Adrenal gland (tissue), 12 donors: ENCODE results near the gene MINK1. TPM values are rescaled to one million over a fixed set of nuclear protein-coding genes. Genes with fewer than 3 reads are reported as not detected.

ENCODE experiments used
- DNase-seq, 7 donors: peaks; one replicate each; pipeline ENCODE4 v3.0.0-alpha.2; 2019 to 2020
- H3K27ac ChIP-seq, 5 donors: fragments of 200-600 bp; sonication (generic) in 4 of 5; 1 replicate in 3 of 5; 2 replicates in 2 of 5; pipeline versions ENCODE4 v1.5.1 to v1.8.0; 2016 to 2020; ENCODE audit warnings: mild to moderate bottlenecking in 1 of 5
- H3K27me3 ChIP-seq: fragments of 200-600 bp; 2 replicates; pipeline ENCODE4 v1.8.0; 2021
- H3K36me3 ChIP-seq, 2 donors: fragments of 200-600 bp; replicated peaks in 1 of 2; 1 replicate in 1 of 2; 2 replicates in 1 of 2; pipeline versions ENCODE4 v1.5.1 to v1.8.0; 2018 to 2022
- H3K4me1 ChIP-seq, 2 donors: fragments of 200-600 bp; replicated peaks in 1 of 2; 1 replicate in 1 of 2; 2 replicates in 1 of 2; pipeline versions ENCODE4 v1.5.1 to v1.8.0; 2018 to 2021
- H3K4me3 ChIP-seq, 4 donors: fragments of 200-600 bp; sonication (generic) in 3 of 4; one replicate each; pipeline ENCODE4 v1.5.1; 2016 to 2018
- H3K9me3 ChIP-seq, 3 donors: fragments of 200-600 bp; sonication (generic) in 1 of 3; replicated peaks in 1 of 3; 1 replicate in 2 of 3; 2 replicates in 1 of 3; pipeline versions ENCODE4 v1.5.1 to v1.8.0; 2016 to 2021
- POLR2A ChIP-seq, 2 donors: fragments of 450-650 bp; IDR thresholded peaks; one replicate each; pipeline ENCODE4 v1.6.1; 2017; ENCODE audit warnings: antibody characterized with exemption in 2 of 2, mild to moderate bottlenecking in 2 of 2, moderate library complexity in 1 of 2
- WGBS, 4 donors: extraction: QIAGEN DNeasy Blood & Tissue Kit in 2 of 4; methylation state at CpG; one replicate each; pipeline versions ENCODE4 v1.1.5 to v1.1.7; 2013 to 2017; 5-methylcytosine and 5-hydroxymethylcytosine counted together
- intact Hi-C, 2 donors: fragments of 100-400 bp; cut with DNase I; formaldehyde crosslinking; loops; one replicate each; pipeline versions ENCODE4 v1.14.1 to v1.15.0; 2022 to 2023
- polyA plus RNA-seq, 3 donors: library from polyadenylated mRNA; stranded (reverse); fragments of 200-250 nt in 2 of 3; fragments of 350-450 nt in 1 of 3; fragmentation: Illumina TruSeq in 1 of 3; extraction: RNeasy Lipid Tissue Mini Kit (QIAGEN cat#74804) in 1 of 3; gene quantifications; one replicate each; pipeline ENCODE4 v1.2.3, GENCODE V29; 2013 to 2014
- total RNA-seq, 9 donors: library from RNA; depleted of rRNA in 4 of 9; stranded (reverse); fragments of >200 nt in 4 of 9; fragments of 120-200 nt in 1 of 9; fragmentation: NEBNext Ultra II Directional in 1 of 9; extraction: Animal tissue kit (Norgen Biotek cat#: 25700) in 1 of 9; gene quantifications; one replicate each; pipeline versions ENCODE4 v1.1.0 to v1.2.4, GENCODE V29; 2013 to 2023
- TF ChIP-seq, protein P1 (sequence below), 6 experiments: fragments of 450-650 bp in 4 of 6; fragments of 200-600 bp in 2 of 6; sonication (generic) in 1 of 6; IDR thresholded peaks; 1 replicate in 5 of 6; 2 replicates in 1 of 6; pipeline versions ENCODE4 v1.5.1 to v1.8.0; 2016 to 2021; ENCODE audit warnings: antibody characterized with exemption in 6 of 6, mild to moderate bottlenecking in 2 of 6, moderate library complexity in 1 of 6
- donor health status: healthy with polysubstance abuse.
- donor health status: Bipolar disorder and iron deficiency.
- donor health status: DM: yes; HTN: yes; CAD: no.
- donor health status: DM: no; HTN: no; CAD: no.
- donor health status: DM: no; HTN: no; CAD: no.
- donor health status: DM: yes; HTN: yes; CAD: no.

The MINK1 gene
- total and polyA plus RNA-seq, 12 donors, result 21.5 to 135 (median 50.4) TPM

DNA sequence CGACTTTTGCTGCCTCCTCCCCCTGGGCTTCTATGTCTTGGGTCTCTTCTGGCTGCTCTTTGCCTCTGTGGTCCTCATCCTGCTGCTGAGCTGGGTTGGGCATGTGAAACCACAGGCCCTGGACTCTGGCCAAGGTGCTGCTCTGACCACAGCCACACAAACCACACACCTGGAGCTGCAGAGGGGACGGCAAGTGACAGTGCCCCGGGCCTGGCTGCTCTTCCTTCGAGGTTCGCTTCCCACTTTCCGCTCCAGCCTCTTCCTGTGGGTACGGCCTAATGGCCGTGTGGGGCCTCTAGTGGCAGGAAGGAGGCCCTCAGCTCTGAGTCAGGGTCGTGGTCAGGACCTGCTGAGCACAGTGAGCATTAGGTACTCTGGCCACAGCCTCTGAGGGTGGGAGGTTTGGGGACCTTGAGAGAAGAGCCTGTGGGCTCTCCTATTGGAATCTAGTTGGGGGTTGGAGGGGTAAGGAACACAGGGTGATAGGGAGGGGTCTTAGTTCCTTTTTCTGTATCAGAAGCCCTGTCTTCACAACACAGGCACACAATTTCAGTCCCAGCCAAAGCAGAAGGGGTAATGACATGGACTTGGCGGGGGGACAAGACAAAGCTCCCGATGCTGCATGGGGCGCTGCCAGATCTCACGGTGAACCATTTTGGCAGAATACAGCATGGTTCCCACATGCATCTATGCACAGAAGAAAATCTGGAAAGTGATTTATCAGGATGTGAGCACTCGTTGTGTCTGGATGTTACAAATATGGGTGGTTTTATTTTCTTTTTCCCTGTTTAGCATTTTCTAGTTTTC is 101.2 kb downstream of the MINK1 start:
- Histone ChIP-seq H3K9me3 (no peaks in the 10 kb centered on the region), H3K36me3 (peaks cover 0 to 12% of the 10 kb centered on the region in 2 donors), H3K4me1 (peaks cover 8 to 21% of the 10 kb centered on the region in 2 donors), H3K27me3 (no peaks in the 10 kb centered on the region), H3K27ac (no peak overlapping the region), H3K4me3 (no peak overlapping the region)
- TF ChIP-seq, protein P1, sequence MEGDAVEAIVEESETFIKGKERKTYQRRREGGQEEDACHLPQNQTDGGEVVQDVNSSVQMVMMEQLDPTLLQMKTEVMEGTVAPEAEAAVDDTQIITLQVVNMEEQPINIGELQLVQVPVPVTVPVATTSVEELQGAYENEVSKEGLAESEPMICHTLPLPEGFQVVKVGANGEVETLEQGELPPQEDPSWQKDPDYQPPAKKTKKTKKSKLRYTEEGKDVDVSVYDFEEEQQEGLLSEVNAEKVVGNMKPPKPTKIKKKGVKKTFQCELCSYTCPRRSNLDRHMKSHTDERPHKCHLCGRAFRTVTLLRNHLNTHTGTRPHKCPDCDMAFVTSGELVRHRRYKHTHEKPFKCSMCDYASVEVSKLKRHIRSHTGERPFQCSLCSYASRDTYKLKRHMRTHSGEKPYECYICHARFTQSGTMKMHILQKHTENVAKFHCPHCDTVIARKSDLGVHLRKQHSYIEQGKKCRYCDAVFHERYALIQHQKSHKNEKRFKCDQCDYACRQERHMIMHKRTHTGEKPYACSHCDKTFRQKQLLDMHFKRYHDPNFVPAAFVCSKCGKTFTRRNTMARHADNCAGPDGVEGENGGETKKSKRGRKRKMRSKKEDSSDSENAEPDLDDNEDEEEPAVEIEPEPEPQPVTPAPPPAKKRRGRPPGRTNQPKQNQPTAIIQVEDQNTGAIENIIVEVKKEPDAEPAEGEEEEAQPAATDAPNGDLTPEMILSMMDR (IDR thresholded peaks at IDR 0.05), result peak in 1 of 6 experiments; percentile 34
- TF ChIP-seq POLR2A (IDR thresholded peaks at IDR 0.05), result no peak
- intact Hi-C loops, result loop anchor here in 1 of 2 donors (10.0 kb wide), 1 partner anchor 50 kb away; the partner anchor contains the start of gene CAMTA2
- peak in 1 of 7 donors; percentile 21 for DNase-seq
- WGBS, 4 donors, result 18 to 36% (median 25%) methylated on average over 11 to 14 of the region's 14 CpGs

DNA sequence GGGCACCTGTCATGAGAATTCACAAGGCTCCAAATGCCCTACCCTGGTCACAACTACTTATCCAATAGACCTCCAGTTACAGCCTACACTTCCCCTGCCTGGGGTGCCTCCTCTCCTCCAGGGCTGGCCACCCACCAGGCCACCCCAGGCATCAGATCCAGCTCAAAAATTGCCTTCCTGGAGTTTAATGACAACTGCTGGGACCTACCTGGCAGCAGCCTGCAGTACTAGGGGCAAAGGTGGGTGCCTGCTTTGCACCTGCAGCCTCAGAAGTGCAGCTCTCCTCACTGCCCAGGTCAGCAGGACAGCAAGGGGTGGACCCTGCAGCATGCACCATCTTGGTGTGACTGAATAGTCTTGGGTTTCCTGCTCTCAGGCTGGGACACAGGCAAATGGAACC is 102.5 kb downstream of the MINK1 start:
- Histone ChIP-seq H3K4me3 (no peak overlapping the region), H3K9me3 (no peaks in the 10 kb centered on the region), H3K27ac (no peak overlapping the region), H3K4me1 (peaks cover 8 to 21% of the 10 kb centered on the region in 2 donors), H3K27me3 (no peaks in the 10 kb centered on the region), H3K36me3 (peaks cover 0 to 12% of the 10 kb centered on the region in 2 donors)
- DNase-seq, result no peak
- TF ChIP-seq POLR2A (IDR thresholded peaks at IDR 0.05), result no peak
- TF ChIP-seq, protein P1 (IDR thresholded peaks at IDR 0.05), result no peak
- intact Hi-C loops, result loop anchor here (5.0 to 10.0 kb wide), 2 partner anchors 49 to 62 kb away; partner anchors contain the start of genes CAMTA2 (in 1 of the 2), INCA1 (in 1 of the 2) and KIF1C (in 1 of the 2)

DNA sequence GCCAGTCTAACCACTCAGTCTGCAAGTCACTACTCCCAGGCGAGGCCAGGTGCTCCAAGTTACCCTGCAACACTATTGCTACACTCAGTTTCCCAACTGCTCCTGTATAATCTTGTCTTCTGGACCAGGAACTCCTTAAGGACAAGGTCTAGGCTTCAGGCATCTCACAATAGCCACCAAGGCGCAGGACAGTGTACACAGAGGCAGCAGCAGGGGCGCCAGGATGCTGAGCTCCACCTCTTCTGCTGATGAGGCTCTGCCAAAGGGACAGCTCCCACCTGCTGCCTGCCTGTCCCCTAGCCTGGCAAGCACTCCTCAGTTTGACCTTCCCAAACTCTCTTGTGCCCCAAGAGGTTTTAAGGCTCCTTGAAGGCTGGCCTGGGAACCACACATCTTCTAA is 103.3 kb downstream of the MINK1 start:
- intact Hi-C loops, result loop anchor here (5.0 to 10.0 kb wide), 2 partner anchors 48 to 61 kb away; partner anchors contain the start of genes CAMTA2 (in 1 of the 2), INCA1 (in 1 of the 2) and KIF1C (in 1 of the 2)

DNA sequence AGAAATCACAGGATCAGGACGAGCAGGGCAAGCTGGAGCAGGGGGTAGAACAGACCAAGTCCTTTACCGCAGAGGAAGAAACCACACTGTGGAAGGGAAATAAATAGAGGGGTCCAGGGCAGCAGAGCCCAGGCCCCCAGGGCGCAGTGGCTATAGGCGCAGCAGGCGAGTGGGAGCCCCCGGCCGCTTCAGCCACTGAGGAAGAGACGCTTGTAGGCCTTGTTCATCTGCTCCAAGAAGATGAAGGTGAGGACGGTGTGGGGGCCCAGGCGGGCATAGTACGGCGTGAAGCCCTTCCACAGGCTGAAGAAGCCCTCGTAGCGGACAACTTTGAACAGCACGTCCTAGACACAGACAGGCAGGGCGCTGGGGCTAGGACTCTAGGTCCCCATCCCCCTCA is 104.4 kb downstream of the MINK1 start:
- TF ChIP-seq POLR2A (IDR thresholded peaks at IDR 0.05), result no peak
- TF ChIP-seq, protein P1 (IDR thresholded peaks at IDR 0.05), result no peak
- H3K4me1 ChIP-seq, result peaks cover 17 to 35% of the 10 kb centered on the region in 2 donors
- WGBS, 4 donors, result 94% methylated on average over 11 to 16 of the region's 16 CpGs
- DNase-seq, result no peak
- intact Hi-C loops, result loop anchor here (5.0 to 10.0 kb wide), 2 partner anchors 47 to 60 kb away; partner anchors contain the start of genes CAMTA2 (in 1 of the 2), INCA1 (in 1 of the 2) and KIF1C (in 1 of the 2)
- H3K4me3 ChIP-seq, result no peak overlapping the region
- H3K9me3 ChIP-seq, result no peaks in the 10 kb centered on the region
- H3K27me3 ChIP-seq, result no peaks in the 10 kb centered on the region
- no peak overlapping the region for H3K27ac ChIP-seq
- peaks cover 0 to 19% of the 10 kb centered on the region in 2 donors for H3K36me3 ChIP-seq

More for the DNA sequence above, 103.3 kb downstream of the MINK1 start:
- DNase-seq, result no peak
- peaks cover 0 to 12% of the 10 kb centered on the region in 2 donors for H3K36me3 ChIP-seq
- H3K27me3 ChIP-seq, result no peaks in the 10 kb centered on the region
- no peaks in the 10 kb centered on the region for H3K9me3 ChIP-seq
- TF ChIP-seq, protein P1 (IDR thresholded peaks at IDR 0.05), result no peak
- no peak for TF ChIP-seq POLR2A (IDR thresholded peaks at IDR 0.05)
- peaks cover 15 to 28% of the 10 kb centered on the region in 2 donors for H3K4me1 ChIP-seq
- H3K4me3 ChIP-seq, result no peak overlapping the region
- WGBS, 4 donors, result 82 to 100% (median 92%) methylated on average over 3 of the region's 3 CpGs
- H3K27ac ChIP-seq, result no peak overlapping the region
